ENCODE results near the gene ANAPC5.

The ANAPC5 gene

DNA sequence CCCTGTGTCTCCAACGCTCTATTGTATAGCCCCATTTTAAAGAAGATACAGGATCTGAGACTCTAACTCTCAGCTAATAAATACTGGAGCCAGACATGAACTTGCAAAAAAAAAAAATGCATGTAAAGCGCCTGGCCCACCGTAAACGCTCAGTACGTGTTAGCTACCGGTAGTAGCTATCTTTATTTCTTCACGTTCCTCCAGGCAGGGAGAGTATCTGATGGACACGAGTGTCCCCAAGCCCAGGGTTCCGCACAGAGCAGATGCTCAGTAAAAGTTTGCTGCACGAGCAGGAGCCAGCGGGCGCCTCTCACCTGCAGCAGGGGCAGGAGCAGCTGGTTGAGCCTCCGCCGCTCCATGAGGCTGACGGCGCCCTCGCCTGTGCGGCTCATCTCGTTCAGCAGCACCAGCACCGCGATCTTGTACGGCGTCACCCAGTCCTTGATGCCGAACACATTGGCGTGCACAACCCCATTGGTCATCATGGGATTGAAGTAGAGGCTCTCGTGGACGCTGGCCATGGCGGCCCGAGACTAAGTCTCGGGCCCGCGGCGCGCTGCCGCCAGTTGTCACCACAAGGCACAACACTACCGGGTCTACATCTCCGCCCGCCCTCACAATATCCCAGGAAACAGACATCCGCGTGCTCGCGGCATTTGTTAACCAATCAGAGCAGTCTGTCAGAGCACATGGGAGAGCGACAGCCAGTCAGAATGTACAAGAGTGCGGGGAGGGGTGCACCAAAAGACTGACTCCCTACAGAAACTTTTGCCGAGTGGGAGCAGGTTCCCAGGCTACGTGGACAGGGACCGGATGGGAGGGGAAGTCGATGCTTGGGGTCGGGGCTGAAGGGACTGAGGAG, at the start of gene ANAPC5:
ANAPC5 (minus strand) TSS at position 592 of the 862 bp plus-strand sequence; CDS start at position 521, 71 bp downstream.
- Histone ChIP-seq H3K9ac (peak within 1 kb of the TSS; percentile 82), H3K27ac (peak within 1 kb of the TSS; percentile 88), H2AFZ (peak within 1 kb of the TSS; percentile 99), H3K4me3 (ENCODE audit: low read depth, low read length) (peak within 1 kb of the TSS; percentile 95), H3K9me3 (ENCODE audit: control insufficient read depth, low read length) (no peaks in the 10 kb centered on the region), H3K27me3 (ENCODE audit: control insufficient read depth, insufficient read depth, low read length) (no peaks in the 10 kb centered on the region), H3K4me2 (ENCODE audit: low read length) (peak within 1 kb of the TSS; percentile 66), H3K4me1 (peaks cover 8% of the 10 kb centered on the region), H3K79me2 (peaks cover 11% of the 10 kb centered on the region), H3K36me3 (ENCODE audit: control insufficient read depth, insufficient read depth, low read length) (no peaks in the 10 kb centered on the region)
- no peak for TF ChIP-seq CTCF (IDR thresholded peaks at IDR 0.05)

GRCh38 chr12:121400332-121401139, 48.3 kb upstream of the ANAPC5 start:
- Histone ChIP-seq H3K4me3 (ENCODE audit: low read depth, low read length) (peak overlapping the region; percentile 93), H3K27me3 (ENCODE audit: control insufficient read depth, insufficient read depth, low read length) (no peaks in the 10 kb centered on the region), H3K27ac (peak overlapping the region; percentile 48), H3K79me2 (peaks cover 20% of the 10 kb centered on the region), H2AFZ (peak overlapping the region; percentile 92), H3K4me1 (no peaks in the 10 kb centered on the region), H3K4me2 (ENCODE audit: low read length) (peak overlapping the region; percentile 88), H3K9me3 (ENCODE audit: control insufficient read depth, low read length) (no peaks in the 10 kb centered on the region), H3K9ac (peak overlapping the region; percentile 58), H3K36me3 (ENCODE audit: control insufficient read depth, insufficient read depth, low read length) (no peaks in the 10 kb centered on the region)
- no peak for TF ChIP-seq CTCF (IDR thresholded peaks at IDR 0.05)

DNA sequence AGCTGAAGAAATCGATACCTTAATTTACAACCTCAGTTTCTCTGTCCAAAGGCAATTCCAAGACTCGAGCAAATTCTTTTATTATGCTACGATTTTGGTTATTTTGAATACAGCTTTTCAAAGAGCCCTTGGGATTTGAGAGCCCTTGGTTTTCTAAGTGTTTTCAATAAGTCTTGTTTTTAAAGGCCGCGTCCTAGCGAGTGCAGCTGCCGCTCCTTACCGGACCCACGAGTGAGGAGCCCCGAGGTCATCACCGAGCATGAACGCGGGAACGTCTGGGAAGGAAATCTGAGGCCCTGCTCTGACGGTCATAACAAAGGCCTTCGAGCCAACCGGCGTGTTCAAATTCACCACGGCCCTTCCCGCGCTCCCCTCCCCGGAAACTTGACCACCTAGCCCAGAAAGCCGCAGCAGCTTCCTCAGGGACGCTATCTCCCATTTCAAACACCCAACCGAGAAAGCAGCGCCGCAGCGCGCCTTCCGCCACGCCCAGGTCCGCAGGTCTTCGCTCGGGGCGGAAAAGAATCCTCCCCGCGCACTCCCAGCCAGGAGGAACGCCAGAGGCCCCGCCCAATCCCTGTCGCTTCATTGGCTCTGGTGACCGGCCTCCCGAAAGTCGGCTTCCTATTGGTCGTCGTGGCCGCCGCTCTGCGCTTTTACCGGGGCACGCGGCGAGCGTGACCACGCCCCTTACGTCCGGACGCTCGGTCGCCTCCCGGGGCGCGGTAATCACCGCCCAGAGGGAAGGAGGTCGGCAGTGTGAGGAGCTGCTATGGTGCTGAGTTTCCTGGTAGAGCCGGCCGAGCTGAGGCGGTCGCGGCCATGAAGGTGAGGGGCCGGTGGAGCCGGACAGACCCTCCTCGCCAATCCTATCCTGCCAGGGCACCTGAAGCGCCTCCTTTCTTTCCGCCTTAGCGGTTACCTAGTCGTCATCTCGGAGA, 47.5 kb upstream of the ANAPC5 start, which contains the start of gene RNF34:
RNF34 (plus strand) TSS at position 728 of the 941 bp plus-strand sequence; CDS start at position 823, 95 bp downstream.
- H3K4me1 ChIP-seq: no peaks in the 10 kb centered on the region
- H2AFZ ChIP-seq: peak within 1 kb of the TSS; percentile 92
- no peak for TF ChIP-seq CTCF (IDR thresholded peaks at IDR 0.05)
- no peaks in the 10 kb centered on the region for H3K9me3 ChIP-seq (ENCODE audit: control insufficient read depth, low read length)
- peak within 1 kb of the TSS; percentile 88 for H3K4me2 ChIP-seq (ENCODE audit: low read length)
- peak within 1 kb of the TSS; percentile 58 for H3K9ac ChIP-seq
- peaks cover 11% of the 10 kb centered on the region for H3K79me2 ChIP-seq
- H3K27ac ChIP-seq: peak within 1 kb of the TSS; percentile 48
- H3K4me3 ChIP-seq (ENCODE audit: low read depth, low read length): peak within 1 kb of the TSS; percentile 93
- H3K36me3 ChIP-seq (ENCODE audit: control insufficient read depth, insufficient read depth, low read length): no peaks in the 10 kb centered on the region
- H3K27me3 ChIP-seq (ENCODE audit: control insufficient read depth, insufficient read depth, low read length): no peaks in the 10 kb centered on the region

GRCh38 chr12:121398355-121398754, 46.1 kb upstream of the ANAPC5 start:
- no peak overlapping the region for H3K4me2 ChIP-seq (ENCODE audit: low read length)
- TF ChIP-seq CTCF (IDR thresholded peaks at IDR 0.05): no peak
- no peak overlapping the region for H2AFZ ChIP-seq
- no peaks in the 10 kb centered on the region for H3K27me3 ChIP-seq (ENCODE audit: control insufficient read depth, insufficient read depth, low read length)
- H3K9ac ChIP-seq: no peak overlapping the region
- H3K4me1 ChIP-seq: no peaks in the 10 kb centered on the region
- peaks cover 10% of the 10 kb centered on the region for H3K79me2 ChIP-seq
- no peaks in the 10 kb centered on the region for H3K9me3 ChIP-seq (ENCODE audit: control insufficient read depth, low read length)
- H3K36me3 ChIP-seq (ENCODE audit: control insufficient read depth, insufficient read depth, low read length): no peaks in the 10 kb centered on the region
- no peak overlapping the region for H3K27ac ChIP-seq
- H3K4me3 ChIP-seq (ENCODE audit: low read depth, low read length): no peak overlapping the region
